Fibroblast of skin of abdomen (primary cell): ENCODE data around the gene SDK1.

Experiments
- DNase-seq: peaks from one replicate; pipeline ENCODE4 v3.0.0-alpha.2; 2013

SDK1 gene

DNA sequence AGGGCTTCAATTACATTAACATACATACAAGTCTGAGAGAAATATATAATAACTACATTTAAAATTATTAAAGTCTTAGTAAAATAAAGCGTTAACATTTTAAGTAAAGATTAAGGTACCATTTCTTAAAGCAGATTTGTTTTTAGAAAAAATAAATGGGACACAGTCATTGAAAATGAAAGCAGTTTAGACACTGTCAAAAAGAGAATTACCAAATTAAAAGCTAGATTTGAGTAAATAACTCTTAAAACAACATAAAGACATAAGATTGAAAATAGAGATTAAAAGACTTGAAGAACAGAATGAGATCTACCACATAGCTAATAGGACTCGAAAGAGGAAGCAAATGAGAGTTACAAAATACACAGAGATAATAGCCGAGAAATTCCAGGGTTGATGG, 818.8 kb downstream of the SDK1 start:
- no peak for DNase-seq

DNA sequence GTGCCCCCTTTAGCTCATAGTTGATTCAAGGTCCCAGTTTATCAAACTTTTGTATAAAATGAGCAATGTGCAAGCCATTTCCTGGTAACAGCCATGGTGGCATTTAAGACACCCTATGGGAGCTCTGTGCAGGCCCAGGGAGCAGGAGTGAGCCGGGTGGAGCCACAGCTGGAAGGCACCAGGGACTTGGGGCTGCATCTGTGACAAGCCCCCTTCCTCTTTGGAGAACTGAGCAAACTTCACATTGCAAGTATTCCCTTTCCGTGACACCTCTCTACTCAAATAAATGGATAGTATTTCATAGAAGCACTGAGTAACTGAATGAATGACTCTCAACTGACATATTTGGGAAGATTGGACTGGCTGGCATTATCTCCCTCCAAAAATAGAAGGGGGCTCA, 822.3 kb downstream of the SDK1 start:
- no peak for DNase-seq

DNA sequence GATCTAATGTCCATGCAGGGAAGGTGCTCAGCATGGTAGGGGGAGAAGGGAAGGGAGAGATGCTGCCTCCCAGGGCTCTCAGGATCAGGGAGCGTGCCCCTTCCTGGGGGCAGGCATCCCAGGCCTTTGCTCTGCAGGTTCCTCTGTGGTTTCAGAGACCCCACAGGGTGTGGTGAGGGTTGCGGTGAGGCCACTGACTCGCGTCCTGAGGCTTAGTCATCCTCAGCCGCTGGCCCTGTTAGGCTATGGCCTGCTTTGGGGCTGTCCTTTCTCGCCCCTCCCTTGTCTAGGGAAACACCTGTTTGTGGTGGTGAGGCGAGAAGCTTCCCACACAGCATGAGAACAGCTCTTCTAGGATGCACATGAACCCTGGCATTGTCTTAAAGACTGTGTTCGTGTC, 822.8 kb downstream of the SDK1 start:
- no peak for DNase-seq

DNA sequence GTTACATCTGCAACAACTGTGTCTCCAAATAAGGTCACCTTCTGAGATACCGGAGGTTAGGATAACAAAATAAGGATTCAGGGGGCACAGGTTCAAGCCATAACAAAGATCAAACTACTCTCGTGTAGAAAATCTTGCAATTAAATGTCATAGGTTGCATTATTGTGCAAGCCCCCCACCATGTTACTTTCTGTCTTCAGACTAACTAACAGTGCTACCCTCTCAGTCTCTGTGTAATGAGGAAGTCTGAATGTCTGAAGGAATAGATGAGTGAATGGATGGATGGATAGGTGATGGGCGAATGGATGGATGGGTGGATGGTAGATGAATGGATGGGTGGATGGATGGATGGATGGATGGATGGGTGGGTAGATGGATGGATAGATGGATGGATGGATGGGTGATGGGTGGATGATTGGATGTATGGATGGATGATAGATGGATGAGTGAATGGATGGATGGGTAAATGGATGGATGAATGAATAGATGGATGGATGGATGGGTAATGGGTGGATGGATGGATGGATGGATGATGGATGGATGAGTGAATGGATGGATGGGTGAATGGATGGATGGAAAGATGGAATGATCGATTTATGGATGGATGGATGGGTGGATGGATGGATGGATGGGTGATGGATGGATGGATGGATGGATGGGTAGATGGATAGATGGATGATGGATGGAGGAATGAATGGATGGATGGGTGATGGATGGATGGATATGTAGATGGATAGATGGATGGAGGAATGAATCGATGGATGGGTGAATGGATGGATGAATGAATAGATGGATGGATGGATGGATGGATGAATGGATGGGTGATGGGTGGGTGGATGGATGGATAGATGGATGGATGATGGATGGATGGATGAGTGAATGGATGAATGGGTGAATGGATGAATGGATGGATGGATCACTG, 823.8 kb downstream of the SDK1 start:
- no peak for DNase-seq

DNA sequence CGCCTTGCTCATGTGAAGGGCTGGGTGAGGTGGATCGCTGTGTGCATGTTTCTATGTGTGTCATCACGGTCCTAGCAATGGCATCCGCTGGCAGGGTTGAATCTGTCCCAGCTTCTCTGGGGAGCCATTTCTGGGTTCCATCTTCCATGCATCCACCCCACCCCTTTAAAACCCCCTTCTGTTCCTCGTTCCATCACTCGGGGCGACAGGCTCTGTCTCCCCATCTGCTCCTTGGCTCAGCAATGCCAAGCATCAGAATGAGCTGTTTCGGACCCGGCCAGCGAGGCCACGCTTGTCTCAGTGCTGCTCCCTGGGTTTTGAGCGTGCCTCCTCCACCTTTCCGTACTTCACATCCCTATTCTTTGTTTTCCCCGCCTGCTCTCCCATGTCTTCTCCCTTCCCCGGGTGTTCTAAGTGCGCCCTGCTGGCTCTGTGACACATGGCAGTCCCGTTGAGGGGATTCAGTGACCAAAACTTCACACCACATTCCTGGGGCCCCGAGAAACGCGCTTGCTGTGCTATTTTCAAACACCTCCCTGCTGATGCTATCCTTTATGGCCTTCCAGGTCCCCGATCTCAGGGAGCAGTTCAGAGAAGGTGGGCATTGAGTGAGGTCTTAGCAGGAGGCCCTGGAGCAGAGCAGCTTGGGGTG, 827.0 kb downstream of the SDK1 start:
- no peak for DNase-seq

DNA sequence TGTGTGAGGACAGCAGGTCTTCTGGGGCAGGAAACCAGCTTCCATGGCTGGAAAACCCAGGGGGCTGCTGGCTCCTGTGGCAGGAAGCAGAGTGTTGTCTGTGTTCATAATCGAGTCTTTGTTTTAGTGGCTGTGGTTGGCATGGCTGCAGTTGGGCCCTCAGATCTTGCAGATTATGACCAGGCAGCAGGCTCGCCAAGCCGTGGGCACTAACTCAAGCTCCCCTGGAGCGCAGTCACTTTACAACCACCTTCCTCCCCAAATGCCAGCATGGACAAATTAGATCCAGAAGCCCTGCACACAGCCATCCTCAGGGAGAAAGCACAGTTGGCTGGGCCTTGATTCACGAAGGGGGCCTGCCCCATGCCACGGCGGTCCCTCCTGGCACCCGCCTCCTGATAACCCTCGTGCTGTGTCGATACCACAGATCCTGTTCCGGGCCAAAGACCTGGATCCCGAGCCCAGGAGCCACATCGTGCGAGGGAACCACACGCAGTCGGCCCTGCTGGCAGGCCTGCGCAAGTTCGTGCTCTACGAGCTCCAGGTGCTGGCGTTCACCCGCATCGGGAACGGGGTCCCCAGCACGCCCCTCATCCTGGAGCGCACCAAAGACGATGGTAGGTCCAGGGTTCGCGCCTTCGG, 828.5 kb downstream of the SDK1 start:
- DNase-seq, result no peak

DNA sequence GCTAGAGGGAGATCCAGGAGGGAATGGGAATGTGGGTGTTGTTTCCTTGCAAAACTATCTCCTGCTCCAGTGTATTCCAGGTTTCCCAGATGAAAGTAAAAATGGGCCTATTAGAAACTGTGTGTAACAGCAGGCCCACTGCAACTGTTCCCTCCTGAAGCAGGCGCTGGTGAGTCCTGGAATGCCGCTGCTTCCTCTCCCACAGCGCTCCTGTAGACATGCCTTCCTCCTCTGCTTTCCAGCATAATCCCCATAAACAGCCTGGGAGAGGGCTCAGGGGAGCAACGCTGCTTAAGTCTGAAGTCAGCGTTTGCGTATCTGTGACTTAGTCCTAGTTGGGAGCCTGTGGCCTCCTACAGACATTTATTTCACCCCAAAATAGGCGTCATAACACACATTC, 830.0 kb downstream of the SDK1 start:
- DNase-seq, result no peak

DNA sequence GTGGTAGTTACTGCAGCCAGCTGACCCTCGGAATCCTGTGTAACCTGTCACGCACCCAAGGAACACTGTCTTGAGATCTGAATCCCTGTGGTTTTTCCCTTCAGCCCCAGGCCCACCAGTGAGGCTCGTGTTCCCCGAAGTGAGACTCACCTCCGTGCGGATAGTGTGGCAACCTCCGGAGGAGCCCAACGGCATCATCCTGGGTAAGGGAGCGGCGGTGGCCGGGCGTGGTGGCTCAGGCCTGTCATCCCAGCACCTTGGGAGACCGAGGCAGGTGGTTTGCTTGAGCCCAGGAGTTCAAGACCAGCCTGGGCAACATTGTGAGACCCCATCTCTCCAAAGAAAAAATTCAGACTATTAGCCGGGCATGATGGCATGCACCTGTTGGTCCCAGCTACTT, 831.2 kb downstream of the SDK1 start:
- DNase-seq, result no peak

DNA sequence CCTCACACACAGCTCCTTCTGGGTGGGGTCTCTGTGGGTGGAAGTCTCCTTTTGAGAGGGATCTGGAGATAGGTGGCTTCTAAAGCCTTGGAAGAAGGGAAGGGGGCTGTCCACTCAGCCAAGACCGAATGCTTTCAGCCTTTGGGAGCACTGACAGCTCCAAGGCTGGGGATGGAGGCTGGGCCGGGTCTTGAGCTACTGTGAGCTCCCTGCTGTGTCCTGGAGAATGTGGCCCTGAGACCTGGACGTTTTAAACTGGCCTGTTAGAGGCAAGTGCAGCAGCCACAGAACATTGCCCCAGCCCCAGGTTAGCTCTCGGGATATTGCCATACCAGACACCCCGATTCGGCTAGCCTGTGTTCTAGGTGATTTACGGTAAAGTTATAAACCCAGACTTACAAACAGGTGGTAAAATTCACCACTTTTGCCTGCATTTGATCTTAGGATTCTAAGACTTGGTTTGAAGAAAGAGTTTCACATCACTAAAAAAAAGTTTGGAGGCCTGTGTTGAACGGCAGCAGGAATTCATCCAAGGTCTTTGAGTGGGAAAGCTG, 832.5 kb downstream of the SDK1 start:
- DNase-seq, result no peak

DNA sequence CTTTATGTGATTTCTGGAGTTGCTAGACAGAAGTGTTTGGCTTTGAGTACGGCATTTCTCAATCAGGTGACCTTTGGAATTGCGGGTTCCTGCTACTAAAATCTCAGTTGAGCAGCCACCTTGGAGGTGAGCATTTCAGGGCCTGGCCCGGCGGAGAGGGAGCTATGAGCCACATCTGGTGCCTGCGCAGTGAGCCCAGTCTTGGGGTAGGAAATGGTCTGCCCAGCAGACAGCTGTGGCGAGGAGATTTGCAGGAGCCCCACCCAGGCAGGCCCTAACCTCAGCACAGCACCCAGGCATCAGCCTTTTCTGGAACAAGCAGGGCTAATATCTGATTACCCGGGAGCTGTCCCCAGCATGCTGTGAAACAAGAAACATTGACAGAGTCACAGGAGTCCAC, 833.2 kb downstream of the SDK1 start:
- no peak for DNase-seq

DNA sequence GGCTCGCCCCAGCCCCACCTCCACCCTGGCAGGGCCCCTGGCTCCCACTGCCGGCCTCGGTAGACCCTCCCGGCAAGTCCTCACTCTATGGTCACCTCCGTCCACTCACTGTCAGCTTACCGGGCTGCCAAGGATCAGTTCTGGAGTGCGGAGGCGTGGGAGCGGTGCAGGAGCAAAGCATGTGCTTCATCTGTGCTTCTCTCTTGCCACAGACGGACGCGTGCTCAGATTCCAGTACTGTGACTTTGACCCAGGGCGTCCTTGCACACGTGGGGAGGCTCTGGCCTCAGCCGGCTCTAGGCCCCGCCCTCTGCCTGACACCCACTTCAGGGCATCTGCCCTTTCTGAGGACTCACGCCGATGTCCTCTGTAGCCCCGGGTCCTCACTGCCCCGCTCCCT, 833.6 kb downstream of the SDK1 start:
- no peak for DNase-seq

DNA sequence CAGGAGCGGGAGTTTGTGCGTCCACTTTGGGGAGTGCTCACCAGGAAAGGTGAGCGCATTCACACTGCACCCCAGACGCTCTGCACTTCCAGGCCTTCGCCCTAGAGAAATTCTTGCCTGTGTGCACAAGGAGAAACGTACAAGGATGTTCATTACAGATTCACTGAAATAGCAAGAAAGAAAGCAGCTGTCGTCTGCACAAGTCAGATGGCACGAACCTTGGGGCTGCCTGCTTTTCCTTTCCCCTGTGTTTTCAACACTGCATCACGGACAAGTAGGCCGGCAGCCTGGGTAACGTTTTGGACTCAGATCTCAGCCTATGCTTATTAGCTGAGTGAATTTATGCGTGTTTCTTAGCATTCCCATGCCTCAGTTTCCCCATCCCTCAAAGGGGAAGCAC, 834.2 kb downstream of the SDK1 start:
- no peak for DNase-seq

DNA sequence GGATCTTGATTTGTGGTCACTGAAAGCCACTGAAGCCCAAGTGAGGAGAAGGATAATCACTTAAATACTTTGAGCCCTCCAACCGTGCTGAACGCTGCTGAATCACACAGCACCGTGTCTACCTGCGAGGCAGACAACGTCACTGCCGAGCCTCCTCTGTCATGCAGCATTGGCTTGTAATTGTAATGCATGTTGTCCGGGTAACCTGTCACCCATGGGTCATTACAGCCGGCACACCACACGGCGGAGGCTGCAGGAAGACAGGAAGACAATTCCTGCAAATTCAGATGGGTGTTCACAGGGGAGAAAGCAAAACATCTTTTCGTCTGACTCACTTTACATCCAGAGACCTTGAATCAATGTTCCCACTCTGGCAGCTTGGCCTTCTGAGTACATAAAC, 835.0 kb downstream of the SDK1 start:
- DNase-seq, result no peak

DNA sequence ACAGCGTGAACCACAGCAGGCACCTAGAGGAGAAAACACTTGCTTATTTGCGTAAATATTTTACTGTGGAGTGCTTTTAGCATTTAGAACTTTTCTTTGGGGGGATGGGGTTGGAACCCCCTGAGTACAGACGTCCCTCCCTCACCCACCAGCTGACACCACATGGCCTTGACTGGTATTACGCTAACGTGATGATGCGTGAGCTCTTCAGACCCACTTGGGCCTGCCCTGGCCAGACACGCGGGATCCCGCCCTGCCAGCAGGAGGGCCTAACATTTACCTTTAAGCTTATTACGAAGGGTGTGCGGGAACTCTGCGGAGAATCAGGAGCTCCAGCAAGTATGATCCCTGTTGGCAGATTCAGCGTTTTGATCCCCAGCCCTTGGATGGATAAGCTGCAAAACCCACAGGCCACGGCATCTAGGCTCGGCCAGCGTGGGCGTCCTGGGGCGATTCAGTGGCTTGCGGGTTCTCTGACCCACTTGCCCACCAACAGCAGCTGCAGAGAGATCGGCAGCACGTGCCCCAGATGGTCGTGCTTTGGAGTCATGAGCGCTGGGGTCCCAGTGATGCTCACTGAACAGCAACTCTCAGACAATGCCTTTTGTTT, 835.6 kb downstream of the SDK1 start:
- DNase-seq, result no peak

DNA sequence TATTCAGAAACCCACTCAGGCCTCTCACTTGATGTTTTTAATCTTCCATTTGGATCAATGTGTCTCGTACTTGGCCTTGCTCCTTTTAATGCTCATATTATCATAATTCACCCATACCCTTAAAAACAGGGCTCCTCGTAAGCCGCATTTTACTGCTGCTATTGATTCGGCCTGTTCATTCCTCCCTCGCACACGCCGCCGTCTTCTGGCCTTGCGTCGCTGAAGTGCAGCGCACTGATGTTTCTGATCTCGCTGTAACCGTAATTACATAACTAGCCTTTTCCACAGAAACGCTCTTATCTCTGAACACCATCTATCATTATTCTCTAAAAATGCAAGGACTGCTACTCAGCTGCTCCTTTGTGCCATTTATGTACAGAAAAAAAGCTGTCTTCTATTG, 836.5 kb downstream of the SDK1 start:
- no peak for DNase-seq

DNA sequence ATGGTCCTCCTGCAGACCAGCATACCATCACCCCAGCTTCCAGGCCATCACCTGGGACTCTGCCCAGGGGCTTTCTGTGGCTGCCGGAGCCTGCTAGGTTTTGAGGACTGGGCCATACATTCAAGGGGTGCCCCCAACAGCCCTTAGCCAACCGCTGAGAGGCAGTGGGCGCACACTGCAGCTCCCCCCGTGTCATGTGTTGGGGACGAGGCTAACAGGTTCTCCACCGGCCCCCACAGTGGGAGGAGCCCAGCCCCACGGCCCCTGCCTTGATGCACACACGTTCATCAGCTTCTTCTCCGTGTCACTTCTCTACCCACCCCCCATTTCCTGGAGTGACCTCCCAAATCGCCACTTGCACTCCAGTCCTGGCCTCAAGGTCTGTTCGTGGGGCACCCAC, 837.8 kb downstream of the SDK1 start:
- DNase-seq, result no peak

DNA sequence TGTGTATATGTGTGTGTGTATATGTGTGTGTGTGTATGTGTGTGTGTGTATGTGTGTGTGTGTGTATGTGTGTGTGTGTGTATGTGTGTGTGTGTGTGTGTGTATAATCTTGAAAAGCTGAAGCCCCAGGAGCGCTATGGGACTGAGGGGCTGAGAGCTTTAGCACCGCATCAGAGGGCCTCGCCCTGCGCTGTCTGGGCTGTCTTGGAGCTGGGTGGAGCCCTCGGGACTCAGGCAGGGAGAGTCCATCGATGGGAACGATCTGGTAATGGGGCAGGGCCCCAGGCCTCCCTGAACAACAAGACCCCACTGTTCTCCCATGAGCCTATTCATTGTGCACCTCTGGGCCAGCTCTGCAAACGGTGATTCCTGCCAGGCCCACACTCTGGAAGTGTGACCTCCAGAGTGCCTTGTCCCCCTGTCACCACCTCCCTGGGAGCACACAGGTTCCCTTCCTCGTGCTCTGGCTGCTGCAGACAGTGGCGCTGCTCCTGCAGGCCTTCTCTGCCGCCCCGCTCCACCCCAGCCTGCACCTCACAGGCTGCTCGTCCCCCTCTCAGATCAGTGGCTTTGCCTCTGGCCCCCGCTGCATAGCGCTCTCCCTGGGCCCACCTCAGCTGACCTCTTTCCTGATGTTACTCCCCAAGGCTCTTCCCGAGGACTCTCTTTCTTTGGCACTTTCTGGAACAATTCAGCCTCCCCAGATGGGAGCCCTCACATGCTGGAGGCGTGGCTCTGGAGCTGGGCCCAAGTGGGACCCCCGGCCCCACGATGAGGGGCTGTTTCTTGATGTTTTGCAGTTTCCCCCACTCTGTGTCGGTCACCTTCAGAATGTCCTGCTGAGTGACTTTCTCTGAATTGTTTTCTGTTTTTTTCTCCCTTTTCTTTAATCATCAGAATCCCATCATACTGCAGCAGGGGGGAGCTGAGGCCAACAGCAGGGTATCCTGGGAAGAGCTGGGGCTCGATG, 838.9 kb downstream of the SDK1 start:
- DNase-seq, result no peak

DNA sequence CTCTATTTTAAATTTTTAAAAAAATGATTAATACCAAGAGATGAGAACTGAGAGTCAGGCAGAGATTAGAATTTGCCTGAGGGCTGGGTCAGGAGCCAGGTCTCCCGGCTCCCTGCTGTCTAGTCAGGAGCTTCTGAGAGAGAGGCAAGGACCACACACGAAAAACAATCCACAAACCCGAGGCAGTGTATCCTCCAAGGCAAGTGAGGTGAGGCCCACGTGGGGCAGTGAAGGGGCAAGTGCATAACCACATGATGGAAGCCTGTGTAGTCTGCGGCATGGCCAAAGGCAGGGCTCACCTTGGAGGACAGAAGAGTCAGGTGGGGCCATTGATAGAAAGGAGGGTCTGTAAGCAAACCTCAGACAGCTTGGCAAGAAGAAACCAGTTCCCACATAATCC, 839.9 kb downstream of the SDK1 start:
- DNase-seq, result no peak

DNA sequence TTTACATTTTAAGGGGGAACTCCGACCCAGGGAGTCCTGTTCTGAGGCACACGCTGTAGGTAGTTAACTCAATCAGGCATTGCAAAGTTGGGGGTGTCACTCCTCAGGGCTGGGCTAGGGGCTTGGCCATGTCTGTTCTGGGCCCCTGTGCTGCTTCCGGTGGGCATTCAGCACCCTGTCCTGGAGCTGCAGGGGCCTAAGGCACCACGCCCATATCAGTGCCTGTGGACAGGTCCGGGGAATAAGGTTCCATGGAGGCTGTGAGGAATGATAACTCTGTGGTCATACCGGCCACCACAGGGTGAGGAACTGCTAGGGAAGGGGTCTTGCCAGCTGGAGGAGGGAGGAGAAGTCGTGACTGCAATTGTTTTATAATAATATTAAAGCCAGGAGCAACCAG, 842.0 kb downstream of the SDK1 start:
- no peak for DNase-seq

DNA sequence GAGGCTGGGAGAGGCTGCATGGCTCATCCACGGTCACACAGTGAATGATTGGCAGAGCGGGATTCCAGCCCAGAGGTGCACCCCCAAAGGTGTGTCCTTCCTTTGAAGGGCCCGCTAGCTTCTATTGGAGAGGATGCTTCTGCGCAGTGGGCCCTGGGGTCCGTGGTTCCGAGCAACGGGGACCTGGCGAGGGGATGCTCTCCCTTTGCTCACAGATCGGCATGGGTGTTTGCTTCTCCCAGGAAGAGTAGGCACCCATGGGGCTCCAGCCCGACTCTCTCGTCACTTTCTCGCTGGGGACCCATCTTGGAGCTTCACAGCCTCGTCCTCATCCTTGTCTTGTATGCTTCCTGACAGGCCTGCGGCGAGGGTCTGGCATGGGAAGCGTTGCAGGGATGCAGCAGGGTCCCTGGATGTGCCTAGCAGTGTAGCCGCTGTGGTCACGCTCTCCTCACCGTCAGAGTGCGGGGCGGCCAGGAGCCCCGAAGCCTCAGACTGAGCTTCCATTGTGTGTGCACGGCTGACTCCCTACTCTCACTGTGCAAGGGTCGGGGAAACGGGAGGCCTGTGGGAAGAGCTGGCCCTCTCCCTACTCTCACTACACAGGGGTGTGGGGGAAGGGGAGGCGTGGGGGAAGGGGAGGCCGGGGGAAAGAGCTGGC, 842.6 kb downstream of the SDK1 start:
- DNase-seq, result no peak

DNA sequence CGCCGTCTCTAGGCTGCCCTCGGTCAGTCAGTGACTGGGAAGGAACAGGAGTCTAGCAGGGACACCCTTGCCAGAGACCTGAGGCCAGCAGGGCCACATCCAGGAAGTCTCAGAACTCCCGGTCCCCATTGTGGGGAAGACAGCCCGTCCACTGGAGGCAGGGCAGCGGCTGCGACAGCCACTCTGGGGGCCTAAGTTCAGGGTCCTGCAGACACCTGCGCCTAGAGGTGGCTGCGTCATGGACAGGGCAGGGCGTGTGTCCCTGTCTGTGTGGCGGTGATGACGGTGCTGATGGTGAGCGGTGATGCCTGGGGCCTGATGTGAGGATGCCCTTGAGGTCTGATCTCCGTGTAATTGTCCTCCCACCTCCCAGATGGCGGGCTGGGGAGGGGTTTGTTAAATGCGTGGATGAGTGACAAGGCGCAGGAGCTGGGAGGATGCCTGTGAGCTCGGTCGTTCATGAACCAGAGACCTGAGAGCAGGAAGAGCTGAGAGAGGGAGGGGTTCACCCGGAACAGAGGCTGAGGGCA, 843.2 kb downstream of the SDK1 start:
- no peak for DNase-seq
